ENCODE measurements around the gene MRPS5.
A peak's percentile ranks its signal among the peaks of the same experiment; 100 is the strongest.

MRPS5 gene

DNA sequence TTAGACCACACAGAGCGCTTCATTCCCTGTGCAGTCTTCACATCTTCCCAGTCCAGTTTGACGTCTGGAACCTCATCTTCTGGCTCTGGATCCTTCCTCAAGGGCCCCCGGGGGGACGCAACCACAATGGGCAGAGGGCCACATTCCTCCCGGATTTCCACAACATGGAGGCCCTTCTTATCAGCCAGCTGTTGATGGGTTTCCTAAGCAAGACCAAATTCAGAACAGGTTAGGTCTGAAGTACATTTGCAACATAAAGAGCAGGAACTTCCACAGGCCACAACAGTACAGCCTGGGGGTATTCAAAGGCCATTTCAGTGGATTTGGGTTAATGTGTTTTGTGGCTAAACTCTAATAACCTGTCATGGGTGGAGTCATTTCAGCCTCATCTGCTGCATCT, 34.2 kb downstream of the MRPS5 start:
- DNase-seq, result no peak

GRCh38 chr2:95086017-95086416, 35.6 kb downstream of the MRPS5 start:
- DNase-seq, result no peak

- no peak for DNase-seq
Observed at GRCh38 chr2:95082477-95082876, 39.1 kb downstream of the MRPS5 start.

GRCh38 chr2:95079199-95079683, 42.4 kb downstream of the MRPS5 start:
- DNase-seq, result no peak

GRCh38 chr2:95077861-95078603, 43.6 kb downstream of the MRPS5 start:
- no peak for DNase-seq

DNA sequence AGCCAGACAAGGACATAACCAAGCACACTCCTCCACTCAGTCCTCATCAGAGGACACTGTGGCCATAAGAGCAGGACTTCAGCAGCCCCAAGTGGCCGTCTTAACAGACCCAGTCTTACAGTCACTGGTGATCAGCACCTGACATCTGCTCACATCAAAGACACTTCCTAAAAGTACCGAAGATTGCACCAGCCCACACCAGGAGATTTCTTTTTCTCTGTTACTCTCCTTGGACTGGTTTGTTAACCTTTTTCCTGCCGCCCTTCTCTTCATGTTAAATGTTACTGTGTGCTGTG, 44.1 kb downstream of the MRPS5 start:
- DNase-seq, result no peak

- peak; percentile 83 for DNase-seq
Observed at GRCh38 chr2:95076705-95077529, 44.7 kb downstream of the MRPS5 start.

- no peak for DNase-seq
Observed at GRCh38 chr2:95075440-95076132, 46.0 kb downstream of the MRPS5 start.

- peak; percentile 76 for DNase-seq
Observed at GRCh38 chr2:95074663-95075439, 46.8 kb downstream of the MRPS5 start.

- DNase-seq, result no peak
Observed at GRCh38 chr2:95073856-95074662, 47.5 kb downstream of the MRPS5 start.

GRCh38 chr2:95072424-95072823, 49.2 kb downstream of the MRPS5 start:
- DNase-seq, result no peak

- no peak for DNase-seq
Observed at GRCh38 chr2:95071856-95072255, 49.8 kb downstream of the MRPS5 start.

- DNase-seq, result no peak
Observed at GRCh38 chr2:95069465-95069864, 52.1 kb downstream of the MRPS5 start.

- DNase-seq, result no peak
Observed at GRCh38 chr2:95068256-95068655, 53.4 kb downstream of the MRPS5 start.

- no peak for DNase-seq
Observed at GRCh38 chr2:95063086-95063958, 58.3 kb downstream of the MRPS5 start.

DNA sequence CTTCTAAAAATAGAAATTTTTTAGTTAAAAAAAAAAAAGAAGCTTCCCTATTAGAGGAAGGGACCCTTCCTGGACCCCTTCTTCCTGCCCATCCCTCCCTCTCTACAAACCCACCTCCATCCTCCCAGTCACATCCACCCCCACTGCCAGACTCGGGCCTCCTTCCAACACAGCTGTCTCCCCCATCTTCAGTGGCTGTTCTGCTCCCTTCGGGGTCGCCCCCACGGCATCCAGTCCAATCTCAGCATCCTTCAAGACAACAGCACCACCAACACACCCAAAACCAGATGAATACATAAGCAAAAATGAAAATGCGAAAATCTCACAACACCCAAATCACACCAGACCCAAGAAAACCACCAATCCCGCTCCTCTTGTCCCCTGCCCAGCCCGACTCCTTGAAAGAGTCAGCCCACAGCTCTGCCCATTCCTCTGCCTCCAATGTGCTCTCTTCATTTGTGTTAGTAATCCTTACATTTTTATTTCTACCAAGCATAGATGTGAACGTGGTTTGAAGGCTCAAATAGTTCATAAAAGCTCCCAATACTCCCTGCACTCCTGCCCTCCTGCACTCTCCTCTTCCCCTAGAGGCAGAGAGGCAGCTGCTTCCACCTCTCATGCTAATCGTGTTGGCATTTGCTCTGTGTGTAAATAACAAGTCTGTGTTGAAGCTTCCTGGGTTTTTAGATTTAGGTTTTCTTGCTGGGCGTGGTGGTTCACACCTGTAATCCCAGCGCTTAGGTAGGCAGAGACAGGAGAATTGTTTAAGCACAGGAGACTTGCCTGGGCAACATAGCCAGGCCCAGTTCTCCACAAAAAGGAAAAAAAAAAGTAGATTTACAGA, 59.1 kb downstream of the MRPS5 start:
- no peak for DNase-seq

- no peak for DNase-seq
Observed at GRCh38 chr2:95061601-95062183, 59.9 kb downstream of the MRPS5 start.

DNA sequence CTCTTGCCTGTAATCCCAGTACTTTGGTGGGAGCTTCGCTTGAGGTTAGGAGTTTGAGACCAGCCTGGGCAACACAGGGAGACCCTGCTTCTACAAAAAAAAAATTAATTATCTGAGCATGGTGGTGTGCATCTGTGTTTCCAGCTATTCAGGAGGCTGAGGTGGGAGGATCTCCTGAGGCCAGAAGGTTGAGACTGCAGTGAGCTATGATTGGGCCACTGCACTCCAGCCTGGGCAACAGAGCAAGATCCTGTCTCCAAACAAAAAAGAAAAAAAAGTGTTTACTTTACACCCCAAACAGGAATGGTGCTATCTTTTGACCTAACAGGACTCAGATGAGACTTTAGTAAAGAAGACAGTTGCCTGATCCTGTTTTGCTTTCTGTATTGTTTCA, 60.5 kb downstream of the MRPS5 start:
- no peak for DNase-seq

DNA sequence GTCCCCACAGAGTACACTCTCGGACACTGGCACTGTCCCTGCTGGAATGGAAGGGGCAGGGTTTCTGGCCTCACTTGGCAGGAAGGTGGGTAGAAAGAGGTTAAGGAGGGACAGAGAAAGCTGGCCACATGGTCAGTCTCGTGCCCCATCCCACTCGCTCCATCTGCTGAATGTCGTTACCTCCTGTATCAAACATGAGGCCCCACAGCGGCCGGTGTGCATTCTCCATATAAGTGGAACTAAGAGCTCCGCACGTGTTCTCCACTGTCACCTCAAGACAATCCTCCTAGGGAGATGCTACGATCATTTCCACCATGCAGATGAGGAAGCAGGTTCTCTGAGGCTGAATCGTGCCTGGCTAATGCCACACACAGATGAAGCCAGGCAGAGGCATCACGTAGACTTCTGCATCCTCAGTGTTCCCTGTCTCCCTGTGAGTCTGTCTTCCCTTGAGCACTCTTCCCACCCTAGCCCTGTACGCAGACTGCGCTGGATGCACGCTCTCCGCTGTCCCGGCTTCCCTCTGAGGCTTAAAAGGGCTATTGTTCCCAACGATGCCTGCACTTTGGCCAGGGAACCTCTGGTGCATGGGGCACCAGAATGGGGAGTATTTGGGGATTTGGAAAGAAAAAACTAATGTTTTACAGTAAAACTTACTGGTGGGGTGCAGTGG, 61.0 kb downstream of the MRPS5 start:
- no peak for DNase-seq

Data from central memory CD4-positive, alpha-beta T cell (primary cell).